Kidney tubule cell (primary cell): ENCODE data around the gene ZNF710.
"Not testable (repeated sequence)": the region's sequence is repeated elsewhere in the genome, so short reads cannot be mapped to it uniquely, and the experiment has no call there.

Experiments used
- DNase-seq: peaks from one replicate; pipeline ENCODE4 v3.0.0-alpha.2; 2018; ENCODE audit warnings: low spot score

ZNF710 gene

DNA sequence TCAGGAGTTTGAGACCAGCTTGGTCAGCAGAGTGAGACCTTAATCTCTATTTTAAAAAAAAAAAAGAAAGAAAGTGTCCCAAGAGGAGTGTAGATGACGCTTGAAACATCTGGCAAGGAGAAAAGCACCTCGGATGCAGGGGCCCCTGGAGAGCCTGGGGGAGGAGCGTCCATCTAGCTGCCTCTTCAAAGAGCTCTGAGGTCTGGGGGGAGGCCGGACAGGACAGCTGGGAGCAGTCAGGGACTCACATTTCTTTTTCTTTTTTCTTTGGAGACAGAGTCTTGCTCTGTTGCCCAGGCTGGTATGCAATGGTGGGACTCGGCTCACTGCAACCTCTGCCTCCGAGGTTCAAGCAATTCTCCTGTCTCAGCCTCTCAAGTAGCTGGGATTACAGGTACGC is 104.4 kb downstream of the ZNF710 start:
- no peak for DNase-seq

DNA sequence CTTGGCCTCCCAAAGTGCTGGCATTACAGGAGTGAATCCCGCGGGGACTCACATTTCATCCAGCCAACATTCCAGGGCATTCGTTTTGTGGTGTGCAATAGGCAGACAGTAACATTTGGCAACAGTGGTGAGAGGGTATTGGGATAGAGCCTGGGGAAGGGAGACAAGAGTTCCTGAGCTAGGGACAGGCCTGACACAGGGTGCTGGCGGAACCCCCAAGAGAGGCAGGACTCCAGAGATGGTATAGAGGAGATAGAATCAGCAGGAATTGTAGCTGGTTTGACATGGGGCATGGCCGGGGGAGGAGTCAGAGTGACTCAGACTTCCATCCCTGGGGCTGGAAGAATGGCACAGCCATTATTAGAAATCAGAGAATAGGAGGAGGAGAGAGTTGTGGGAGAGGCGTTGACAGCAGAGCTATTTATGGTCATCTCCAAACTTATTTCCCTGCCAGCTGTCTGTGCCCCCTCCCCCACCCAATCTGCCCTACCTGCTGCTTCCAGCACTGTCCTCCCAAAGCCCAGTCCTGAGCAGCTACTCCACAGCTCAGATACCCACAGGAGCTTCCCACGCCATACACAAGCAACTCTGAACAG is 105.5 kb downstream of the ZNF710 start:
- DNase-seq = peak; percentile 60

DNA sequence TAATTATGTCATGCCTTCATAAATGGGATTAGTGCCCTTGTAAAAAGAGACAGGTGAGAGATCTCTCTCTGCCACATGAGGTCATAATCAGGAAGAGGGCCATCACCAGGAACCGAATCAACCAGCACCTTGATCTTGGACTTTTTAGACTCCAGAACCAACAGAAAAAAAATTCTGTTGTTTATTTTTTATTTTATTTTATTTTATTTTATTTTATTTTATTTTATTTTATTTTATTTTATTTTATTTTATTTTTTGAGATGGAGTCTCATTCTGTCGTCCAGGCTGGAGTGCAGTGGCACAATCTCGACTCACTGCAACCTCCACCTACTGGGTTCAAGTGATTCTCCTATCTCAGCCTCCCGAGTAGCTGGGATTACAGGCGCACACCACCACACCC is 106.9 kb downstream of the ZNF710 start:
- DNase-seq = not testable (repeated sequence)

DNA sequence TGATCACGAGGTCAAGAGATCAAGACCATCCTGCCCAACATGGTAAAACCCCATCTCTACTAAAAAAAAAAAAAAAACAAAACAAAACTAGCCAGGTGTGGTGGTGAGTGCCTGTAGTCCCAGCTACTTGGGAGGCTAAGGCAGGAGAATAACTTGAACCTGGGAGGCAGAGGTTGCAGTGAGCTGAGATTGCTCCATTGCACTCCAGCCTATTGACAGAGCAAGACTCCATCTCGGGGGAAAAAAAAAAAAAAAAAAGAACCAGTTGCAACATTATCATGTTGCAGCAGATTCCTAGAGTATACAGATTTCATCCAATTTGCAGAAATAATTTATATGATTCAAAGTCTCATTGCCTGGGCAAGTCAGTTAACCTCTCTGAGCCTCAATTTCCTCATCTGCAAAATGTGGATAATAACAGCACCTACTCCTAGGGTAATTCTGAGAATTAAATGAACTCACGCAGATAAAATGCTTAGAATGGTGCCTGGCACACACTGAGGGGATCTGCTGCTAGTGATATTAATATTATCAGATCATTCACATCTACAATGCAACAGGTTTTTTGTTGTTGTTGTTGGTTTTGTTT is 108.1 kb downstream of the ZNF710 start:
- not testable (repeated sequence) for DNase-seq

DNA sequence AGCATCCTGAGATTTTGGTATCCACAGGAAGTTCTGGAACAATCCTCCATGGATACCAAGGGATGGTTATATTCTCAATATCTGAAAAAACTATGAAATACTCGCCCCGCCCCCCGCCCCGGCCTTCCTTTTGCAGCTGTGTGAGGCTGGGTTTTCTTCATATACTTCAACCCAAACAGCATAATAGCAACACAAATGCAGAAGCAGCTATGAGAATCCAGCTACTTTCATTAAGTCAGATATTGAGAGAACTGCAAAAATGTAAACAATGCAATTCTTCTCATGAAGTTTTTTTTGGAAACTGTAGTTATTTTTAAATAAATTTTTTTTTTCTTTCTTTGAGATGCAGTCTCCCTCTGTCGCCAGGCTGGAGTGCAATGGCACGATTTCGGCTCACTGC is 112.0 kb downstream of the ZNF710 start:
- no peak for DNase-seq

DNA sequence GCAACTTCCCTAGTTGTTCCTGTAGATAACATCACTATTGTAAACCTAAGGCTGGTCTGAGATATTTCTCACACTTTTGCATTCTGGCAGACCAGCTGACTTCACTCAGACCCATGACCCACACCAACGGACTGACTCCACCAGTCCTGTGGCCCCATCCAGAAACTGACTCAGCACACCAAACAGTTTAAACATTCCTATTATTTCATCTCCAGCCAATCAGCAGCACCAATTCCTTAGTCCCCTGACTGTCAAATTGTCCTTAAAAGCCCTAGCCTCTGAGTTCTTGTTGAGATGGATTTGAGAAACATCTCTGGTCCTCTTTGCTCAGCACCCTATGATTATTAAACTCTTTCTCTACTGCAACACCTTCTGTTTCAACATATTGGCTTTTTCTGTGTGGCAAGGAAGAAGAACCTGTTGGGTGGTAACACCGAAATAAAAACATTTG is 113.4 kb downstream of the ZNF710 start:
- DNase-seq = no peak

DNA sequence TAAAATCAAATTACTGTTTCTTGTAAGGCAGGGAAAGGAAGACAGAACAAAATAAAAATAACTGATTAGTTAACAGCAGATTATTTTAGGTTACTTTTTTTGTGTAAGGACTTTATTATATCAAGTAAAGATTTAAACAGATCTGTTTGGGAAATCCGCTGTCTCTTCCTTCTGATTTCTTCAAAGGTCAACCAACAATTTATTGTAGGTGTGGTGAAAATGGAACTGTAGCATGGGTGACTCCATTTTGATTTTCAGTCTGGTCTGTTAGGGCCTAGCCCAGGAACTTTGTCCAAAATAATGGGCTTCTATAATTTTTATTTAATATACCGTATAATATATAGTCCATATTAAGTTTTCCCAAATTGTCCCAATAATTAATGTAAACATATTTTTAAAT is 114.7 kb downstream of the ZNF710 start:
- no peak for DNase-seq

DNA sequence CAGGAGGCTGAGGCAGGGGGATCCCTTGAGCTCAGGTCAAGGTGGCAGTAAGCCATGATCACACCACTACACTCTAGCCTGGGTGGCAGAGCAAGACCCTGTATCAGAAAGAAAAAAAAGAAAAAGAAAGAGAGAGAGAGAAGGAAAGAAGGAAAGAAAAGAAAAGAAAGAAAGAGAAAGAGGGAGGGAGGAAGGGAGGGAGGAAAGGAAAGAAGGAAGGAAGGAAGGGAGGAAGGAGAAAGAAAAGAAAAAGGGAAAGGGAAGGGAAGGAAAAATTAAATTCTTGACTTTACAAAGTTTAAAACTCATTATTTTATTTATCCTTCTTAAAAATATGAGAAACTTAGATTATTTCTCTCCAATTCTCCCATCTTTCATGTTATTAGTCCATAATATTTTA is 118.2 kb downstream of the ZNF710 start:
- DNase-seq = no peak

DNA sequence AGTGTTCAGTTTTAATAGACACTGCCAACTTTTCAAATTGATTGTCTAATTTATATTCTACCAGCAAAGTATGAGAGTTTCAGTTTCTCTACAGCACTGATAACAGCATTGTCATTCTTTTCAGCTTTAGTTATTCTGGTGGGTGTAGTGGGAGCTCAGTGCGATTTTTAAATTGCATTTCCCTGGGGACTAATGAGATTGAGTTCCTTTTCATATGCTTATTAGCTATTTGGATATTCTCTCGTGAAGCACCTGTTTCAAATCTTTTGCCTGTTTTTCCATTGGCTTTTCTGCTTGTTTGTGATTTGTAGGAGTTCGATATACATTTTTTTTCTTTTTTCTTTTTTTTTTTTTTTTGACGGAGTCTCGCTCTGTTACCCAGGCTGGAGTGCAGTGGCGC is 120.0 kb downstream of the ZNF710 start:
- DNase-seq = no peak

DNA sequence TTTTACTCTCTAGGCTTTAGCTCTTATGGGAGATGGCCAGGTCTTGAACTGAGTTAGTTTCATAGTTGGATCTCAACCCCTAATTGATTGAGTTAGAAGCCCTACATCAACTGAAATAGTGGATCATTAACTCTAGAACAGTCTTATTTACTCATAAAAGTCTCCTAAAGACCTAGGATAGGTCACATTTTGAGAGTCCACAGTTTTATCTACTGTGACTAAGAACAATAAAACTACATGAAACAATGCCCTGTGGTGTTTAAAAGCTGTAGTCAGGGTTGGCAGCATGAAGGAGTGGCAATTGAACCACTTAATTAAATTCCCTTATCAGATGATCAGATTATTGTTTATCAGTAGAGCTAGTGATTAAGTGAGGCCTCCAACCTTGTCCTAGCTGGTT is 123.4 kb downstream of the ZNF710 start:
- no peak for DNase-seq

DNA sequence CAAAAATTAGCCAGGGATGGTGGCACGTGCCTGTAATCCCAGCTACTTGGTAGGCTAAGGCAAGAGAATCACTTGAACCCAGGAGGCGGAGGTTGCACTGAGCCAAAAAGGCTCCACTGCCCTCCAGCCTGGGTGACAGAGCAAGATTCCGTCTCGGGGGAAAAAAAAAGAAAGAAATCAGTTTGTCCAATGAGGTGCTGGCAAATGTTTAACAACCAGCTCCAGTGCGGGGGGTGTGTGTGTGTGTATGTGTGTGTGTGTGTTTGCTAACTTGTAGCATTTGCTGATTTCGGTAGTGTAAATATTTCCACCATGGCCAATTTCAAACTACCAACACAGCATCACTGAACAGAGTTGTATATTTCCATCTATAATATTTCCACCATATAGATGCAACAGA is 124.9 kb downstream of the ZNF710 start:
- DNase-seq = peak; percentile 33

DNA sequence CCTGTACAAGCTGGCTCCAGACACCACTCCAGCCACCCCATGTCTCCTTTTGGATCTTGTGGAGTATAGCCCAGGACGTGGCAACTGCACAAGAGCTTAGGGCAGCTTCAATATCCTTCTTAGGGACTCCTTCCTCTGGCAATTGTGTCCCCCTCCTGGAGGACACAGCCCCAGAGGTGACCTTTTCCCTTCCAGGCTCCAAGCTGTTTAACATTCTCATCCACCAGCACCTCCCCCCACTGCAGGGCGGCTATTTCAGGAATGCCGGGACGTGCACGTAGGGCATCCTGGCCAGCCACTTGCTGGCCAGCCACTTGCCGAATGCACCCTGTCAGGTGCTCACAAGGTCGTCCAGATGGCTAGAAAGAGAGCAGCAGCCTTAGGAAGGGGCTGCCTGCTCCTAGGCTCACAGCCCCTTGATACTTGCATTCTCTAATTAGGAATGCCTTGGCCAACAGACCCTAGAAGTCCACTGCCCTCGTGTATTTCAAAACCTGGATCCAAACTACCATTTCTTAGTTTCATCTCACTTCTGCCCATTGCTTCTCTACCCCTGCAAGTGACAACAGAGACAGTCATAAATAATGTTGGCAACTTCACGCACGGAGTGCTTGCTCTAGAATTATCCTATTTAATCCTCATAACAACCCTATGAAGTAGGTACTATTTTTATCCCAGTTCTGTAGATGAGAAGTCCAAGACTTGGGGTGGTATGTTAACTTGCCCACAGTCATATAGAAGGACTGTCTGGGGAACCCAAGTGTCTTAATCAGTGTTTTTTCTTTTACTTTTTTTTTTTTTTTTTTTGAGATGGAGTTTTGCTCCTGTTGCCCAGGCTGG is 125.7 kb downstream of the ZNF710 start:
- peak; percentile 69 for DNase-seq

DNA sequence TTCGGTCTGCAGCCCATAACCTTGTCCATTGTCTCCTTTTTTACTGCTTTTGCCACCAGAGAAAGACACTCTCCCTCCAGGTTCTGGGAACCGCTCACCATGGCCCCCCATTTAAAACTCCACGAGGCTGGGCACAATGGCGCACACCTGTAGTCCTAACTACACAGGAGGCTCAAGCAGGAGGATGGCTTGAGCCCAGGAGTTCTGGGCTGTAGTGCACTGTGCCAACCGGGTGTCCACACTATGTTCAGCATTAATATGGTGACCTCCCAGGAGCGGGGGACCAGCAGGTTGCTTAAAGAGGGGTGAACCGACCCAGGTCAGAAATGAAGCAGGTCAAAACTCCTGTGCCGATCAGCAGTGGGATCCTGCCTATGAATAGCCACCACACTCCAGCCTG is 129.2 kb downstream of the ZNF710 start:
- no peak for DNase-seq
